Sigmoid colon (tissue), 7 donors: ENCODE data around the gene IGFL1. TPM values are rescaled to one million over a fixed set of nuclear protein-coding genes. Genes with fewer than 3 reads are reported as not detected.
"Not testable (repeated sequence)": the region's sequence is repeated elsewhere in the genome, so short reads cannot be mapped to it uniquely, and the experiment has no call there.

Experiments used
- DNase-seq: peaks from one replicate; pipeline ENCODE4 v3.0.0-alpha.2; 2019
- H3K27ac ChIP-seq, 4 donors: fragments of 200-600 bp; sonication (generic); one replicate each; pipeline ENCODE4 v1.5.1; 2016 to 2019; ENCODE audit warnings: mild to moderate bottlenecking in 1 of 4
- H3K27me3 ChIP-seq, 3 donors: fragments of 200-600 bp; sonication (generic); one replicate each; pipeline ENCODE4 v1.5.1; 2019; ENCODE audit warnings: mild to moderate bottlenecking in 1 of 3
- H3K36me3 ChIP-seq, 4 donors: fragments of 200-600 bp; sonication (generic); one replicate each; pipeline ENCODE4 v1.5.1; 2016 to 2019
- H3K4me1 ChIP-seq, 4 donors: fragments of 200-600 bp; sonication (generic); one replicate each; pipeline ENCODE4 v1.5.1; 2017 to 2019
- H3K4me3 ChIP-seq, 4 donors: fragments of 200-600 bp; sonication (generic); one replicate each; pipeline ENCODE4 v1.5.1; 2017 to 2019; ENCODE audit warnings: mild to moderate bottlenecking in 2 of 4, moderate library complexity in 1 of 4
- H3K9me3 ChIP-seq, 4 donors: fragments of 200-600 bp in 3 of 4; sonication (generic) in 3 of 4; one replicate each; pipeline versions ENCODE4 v1.5.1 to v1.6.1; 2013 to 2019
- CTCF ChIP-seq, 4 experiments: fragments of 450-650 bp in 3 of 4; fragments of 200-600 bp in 1 of 4; IDR thresholded peaks; one replicate each; pipeline ENCODE4 v1.5.1; 2016 to 2019; ENCODE audit warnings: antibody characterized with exemption in 4 of 4, mild to moderate bottlenecking in 3 of 4, moderate library complexity in 2 of 4
- EP300 ChIP-seq, 4 donors: sonication (generic); formaldehyde crosslinking; IDR thresholded peaks; one replicate each; pipeline ENCODE4 v1.6.1; 2017; ENCODE audit warnings: antibody characterized with exemption in 4 of 4
- POLR2A ChIP-seq, 2 donors: fragments of 450-650 bp; IDR thresholded peaks; one replicate each; pipeline ENCODE4 v1.6.1; 2016; ENCODE audit warnings: antibody characterized with exemption in 2 of 2, mild to moderate bottlenecking in 2 of 2, moderate library complexity in 2 of 2
- POLR2AphosphoS5 ChIP-seq, 4 donors: sonication (generic); formaldehyde crosslinking; IDR thresholded peaks; one replicate each; pipeline ENCODE4 v1.6.1; 2017; ENCODE audit warnings: antibody characterized with exemption in 4 of 4
- WGBS, 2 donors: extraction: QIAGEN DNeasy Blood & Tissue Kit; methylation state at CpG; one replicate each; pipeline ENCODE4 v1.1.7; 2013; 5-methylcytosine and 5-hydroxymethylcytosine counted together
- intact Hi-C: fragments of 100-400 bp; cut with DNase I; formaldehyde crosslinking; loops from one replicate; pipeline ENCODE4 v1.15.1; 2023
- polyA plus RNA-seq, 3 donors: library from polyadenylated mRNA; stranded (reverse); fragments of 200-250 nt; gene quantifications; one replicate each; pipeline ENCODE4 v1.2.3, GENCODE V29; 2013
- total RNA-seq, 4 donors: library from RNA; depleted of rRNA; stranded (reverse); fragments of >200 nt; gene quantifications; one replicate each; pipeline ENCODE4 v1.1.0, GENCODE V29; 2016
- donor health status: healthy with polysubstance abuse.
- donor health status: Bipolar disorder and iron deficiency.
- donor health status: healthy.

The IGFL1 gene
- total and polyA plus RNA-seq, 7 donors, result not detected

- no peaks in the 10 kb centered on the region for H3K36me3 ChIP-seq
- peak; percentile 76 for DNase-seq
- intact Hi-C loops, result loop anchor here (1.0 to 5.0 kb wide), 3 partner anchors 78 to 237 kb away; no protein-coding TSS in a partner anchor
- peaks cover 0 to 13% (median 0%) of the 10 kb centered on the region in 3 donors for H3K27me3 ChIP-seq
- H3K27ac ChIP-seq, result no peak overlapping the region
- TF ChIP-seq EP300 (IDR thresholded peaks at IDR 0.05) (no peak), CTCF (IDR thresholded peaks at IDR 0.05) (peak; percentile 77 to 94 (median 82))
- WGBS, 2 donors, result 20 to 21% methylated on average over 10 of the region's 10 CpGs
- H3K4me1 ChIP-seq, result no peaks in the 10 kb centered on the region
- H3K9me3 ChIP-seq, result no peaks in the 10 kb centered on the region
- no peak overlapping the region for H3K4me3 ChIP-seq
These were observed 35.8 kb downstream of the IGFL1 start for GRCh38 chr19:46265217-46265828.

- Histone ChIP-seq H3K9me3 (no peaks in the 10 kb centered on the region), H3K36me3 (no peaks in the 10 kb centered on the region), H3K27me3 (no peaks in the 10 kb centered on the region), H3K4me1 (peaks cover 0 to 21% (median 5%) of the 10 kb centered on the region in 4 donors), H3K27ac (no peak overlapping the region), H3K4me3 (no peak overlapping the region)
- intact Hi-C loops, result loop anchor here (5.0 kb wide), 1 partner anchor 82 kb away; no protein-coding TSS in a partner anchor
- TF ChIP-seq CTCF (IDR thresholded peaks at IDR 0.05), result no peak
- WGBS, 2 donors, result 55 to 79% methylated on average over 7 of the region's 7 CpGs
- no peak for DNase-seq
These were observed 39.6 kb downstream of the IGFL1 start for GRCh38 chr19:46269101-46269500.

- DNase-seq, result no peak
- Histone ChIP-seq H3K9me3 (no peaks in the 10 kb centered on the region), H3K36me3 (no peaks in the 10 kb centered on the region), H3K4me3 (no peak overlapping the region), H3K27me3 (no peaks in the 10 kb centered on the region), H3K4me1 (peaks cover 0 to 21% (median 5%) of the 10 kb centered on the region in 4 donors), H3K27ac (no peak overlapping the region)
- intact Hi-C loops, result no loop called here
- 42 to 52% methylated on average over 17 of the region's 17 CpGs for WGBS, 2 donors
- TF ChIP-seq POLR2AphosphoS5 (IDR thresholded peaks at IDR 0.05) (no peak), CTCF (IDR thresholded peaks at IDR 0.05) (no peak), EP300 (IDR thresholded peaks at IDR 0.05) (no peak), POLR2A (IDR thresholded peaks at IDR 0.05) (no peak)
These were observed 41.1 kb downstream of the IGFL1 start for GRCh38 chr19:46270521-46271256.

- intact Hi-C loops, result no loop called here
- no peak overlapping the region for H3K4me3 ChIP-seq
- WGBS, 2 donors, result 55 to 65% methylated on average over 8 of the region's 8 CpGs
- H3K27ac ChIP-seq, result peak overlapping the region in 2 of 4 donors; percentile 23 to 70
- no peaks in the 10 kb centered on the region for H3K27me3 ChIP-seq
- peaks cover 0 to 21% (median 5%) of the 10 kb centered on the region in 4 donors for H3K4me1 ChIP-seq
- no peaks in the 10 kb centered on the region for H3K9me3 ChIP-seq
- H3K36me3 ChIP-seq, result no peaks in the 10 kb centered on the region
- DNase-seq, result no peak
- TF ChIP-seq EP300 (IDR thresholded peaks at IDR 0.05) (no peak), POLR2A (IDR thresholded peaks at IDR 0.05) (no peak), CTCF (IDR thresholded peaks at IDR 0.05) (no peak), POLR2AphosphoS5 (IDR thresholded peaks at IDR 0.05) (no peak)
These were observed 42.1 kb downstream of the IGFL1 start for GRCh38 chr19:46271481-46272197.

- H3K27ac ChIP-seq, result peak overlapping the region in 1 of 4 donors; percentile 14
- intact Hi-C loops, H3K4me3 ChIP-seq, H3K27me3 ChIP-seq, H3K36me3 ChIP-seq, H3K9me3 ChIP-seq, DNase-seq: not testable (repeated sequence)
- H3K4me1 ChIP-seq, result peaks cover 0 to 21% (median 5%) of the 10 kb centered on the region in 4 donors
- 48 to 67% methylated on average over 6 of the region's 6 CpGs for WGBS, 2 donors
These were observed 44.4 kb downstream of the IGFL1 start for GRCh38 chr19:46273931-46274330.
